HG03571 (cell line): ENCODE data around the gene RBM26.

Experiments used
- ATAC-seq: cut with Tn5 transposase; IDR thresholded peaks from one replicate; pipeline ENCODE4 v1.9.1; 2021; ENCODE audit not compliant: unreplicated experiment

Gene RBM26, protein sequence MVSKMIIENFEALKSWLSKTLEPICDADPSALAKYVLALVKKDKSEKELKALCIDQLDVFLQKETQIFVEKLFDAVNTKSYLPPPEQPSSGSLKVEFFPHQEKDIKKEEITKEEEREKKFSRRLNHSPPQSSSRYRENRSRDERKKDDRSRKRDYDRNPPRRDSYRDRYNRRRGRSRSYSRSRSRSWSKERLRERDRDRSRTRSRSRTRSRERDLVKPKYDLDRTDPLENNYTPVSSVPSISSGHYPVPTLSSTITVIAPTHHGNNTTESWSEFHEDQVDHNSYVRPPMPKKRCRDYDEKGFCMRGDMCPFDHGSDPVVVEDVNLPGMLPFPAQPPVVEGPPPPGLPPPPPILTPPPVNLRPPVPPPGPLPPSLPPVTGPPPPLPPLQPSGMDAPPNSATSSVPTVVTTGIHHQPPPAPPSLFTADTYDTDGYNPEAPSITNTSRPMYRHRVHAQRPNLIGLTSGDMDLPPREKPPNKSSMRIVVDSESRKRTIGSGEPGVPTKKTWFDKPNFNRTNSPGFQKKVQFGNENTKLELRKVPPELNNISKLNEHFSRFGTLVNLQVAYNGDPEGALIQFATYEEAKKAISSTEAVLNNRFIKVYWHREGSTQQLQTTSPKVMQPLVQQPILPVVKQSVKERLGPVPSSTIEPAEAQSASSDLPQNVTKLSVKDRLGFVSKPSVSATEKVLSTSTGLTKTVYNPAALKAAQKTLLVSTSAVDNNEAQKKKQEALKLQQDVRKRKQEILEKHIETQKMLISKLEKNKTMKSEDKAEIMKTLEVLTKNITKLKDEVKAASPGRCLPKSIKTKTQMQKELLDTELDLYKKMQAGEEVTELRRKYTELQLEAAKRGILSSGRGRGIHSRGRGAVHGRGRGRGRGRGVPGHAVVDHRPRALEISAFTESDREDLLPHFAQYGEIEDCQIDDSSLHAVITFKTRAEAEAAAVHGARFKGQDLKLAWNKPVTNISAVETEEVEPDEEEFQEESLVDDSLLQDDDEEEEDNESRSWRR

DNA sequence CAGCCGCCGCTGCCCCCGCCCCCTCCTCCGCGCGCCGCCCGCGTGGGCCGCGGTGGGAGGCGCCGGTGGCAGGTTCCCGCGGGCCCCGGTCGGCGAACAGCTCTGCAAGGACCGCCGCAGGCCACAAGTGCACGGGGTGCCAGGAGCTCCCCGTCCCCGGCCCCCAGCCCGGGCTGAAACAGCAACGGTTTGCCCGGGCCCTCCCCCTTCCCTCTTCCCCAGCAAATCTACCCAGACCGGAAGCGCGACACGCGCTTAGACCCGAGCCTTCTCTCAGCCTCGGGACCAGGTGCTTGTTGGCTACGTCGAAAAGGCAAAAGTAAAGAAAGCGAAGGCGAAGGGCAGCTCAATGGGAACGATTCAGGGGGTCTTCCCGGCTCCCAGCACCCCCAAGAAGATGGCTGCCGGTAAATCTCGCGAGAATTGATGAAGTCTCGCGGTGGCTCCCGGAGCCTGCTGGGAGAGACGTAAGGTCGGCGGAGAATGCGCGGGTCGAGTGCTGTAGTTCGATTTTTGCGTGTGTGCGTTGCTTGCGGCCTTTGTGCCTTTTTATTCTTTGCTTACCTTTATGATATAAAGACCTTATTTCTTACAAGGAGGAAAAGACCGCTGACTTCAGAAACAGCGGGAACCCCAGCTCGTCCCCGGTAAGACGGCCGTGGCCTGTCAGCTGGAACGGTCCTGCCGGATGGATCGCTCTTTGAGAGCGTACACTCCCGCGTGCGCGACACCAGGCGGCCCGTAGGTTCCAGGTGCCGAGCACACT, at the start of gene RBM26:
TSS of gene RBM26 (minus strand) at position 425 of the 766 bp plus-strand sequence. CDS start 481 bp downstream, outside the sequence.
- ATAC-seq = peak; percentile 80

DNA sequence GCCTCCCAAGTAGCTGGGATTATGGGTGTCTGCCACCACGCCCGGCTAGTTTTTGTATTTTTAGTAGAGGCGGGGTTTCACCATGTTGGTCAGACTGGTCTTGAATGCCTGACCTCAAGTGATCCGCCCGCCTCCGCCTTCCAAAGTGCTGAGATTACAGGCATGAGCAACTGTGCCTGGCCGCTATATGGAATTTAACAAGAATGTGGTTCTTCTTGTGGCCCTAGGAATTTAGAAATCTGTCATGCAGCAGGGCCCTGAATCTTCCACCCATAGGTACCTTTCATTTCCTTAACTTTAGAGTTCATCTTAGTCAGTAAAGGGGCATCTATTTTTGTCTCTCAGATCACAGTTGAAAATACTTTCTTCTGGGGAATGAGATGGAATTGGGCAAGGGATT, 49.3 kb upstream of the RBM26 start:
- no peak for ATAC-seq

DNA sequence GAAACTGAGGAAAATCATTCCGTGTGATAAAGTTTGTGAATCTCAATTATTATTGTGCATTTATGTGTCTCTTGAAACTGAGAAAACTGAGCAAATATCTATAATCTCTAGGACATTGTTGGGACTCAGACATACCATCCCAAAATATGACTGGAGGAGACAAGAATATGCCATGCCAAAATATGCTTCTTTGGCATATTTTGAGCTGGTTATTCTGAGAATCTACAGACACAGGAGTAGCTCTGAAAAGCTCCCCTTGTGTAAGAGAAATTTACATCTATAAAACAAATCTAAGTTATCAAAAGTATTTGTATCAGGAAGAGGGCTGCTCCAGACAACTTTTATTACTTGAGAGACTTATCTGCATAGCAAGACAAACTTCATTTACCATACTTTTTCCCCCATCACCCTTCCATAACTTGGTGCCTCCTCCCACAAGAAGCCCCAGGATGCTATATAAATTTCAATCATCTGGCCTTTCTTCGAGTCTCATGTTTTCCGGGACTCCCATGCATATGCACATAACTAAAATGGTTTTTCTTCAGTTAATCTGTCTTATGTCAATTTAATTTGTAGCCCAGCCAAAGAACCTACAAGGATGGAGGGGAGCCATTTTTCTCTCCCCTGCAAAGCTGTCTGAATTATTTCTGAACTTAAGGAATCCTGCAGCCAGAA, 46.3 kb upstream of the RBM26 start:
- ATAC-seq = no peak

DNA sequence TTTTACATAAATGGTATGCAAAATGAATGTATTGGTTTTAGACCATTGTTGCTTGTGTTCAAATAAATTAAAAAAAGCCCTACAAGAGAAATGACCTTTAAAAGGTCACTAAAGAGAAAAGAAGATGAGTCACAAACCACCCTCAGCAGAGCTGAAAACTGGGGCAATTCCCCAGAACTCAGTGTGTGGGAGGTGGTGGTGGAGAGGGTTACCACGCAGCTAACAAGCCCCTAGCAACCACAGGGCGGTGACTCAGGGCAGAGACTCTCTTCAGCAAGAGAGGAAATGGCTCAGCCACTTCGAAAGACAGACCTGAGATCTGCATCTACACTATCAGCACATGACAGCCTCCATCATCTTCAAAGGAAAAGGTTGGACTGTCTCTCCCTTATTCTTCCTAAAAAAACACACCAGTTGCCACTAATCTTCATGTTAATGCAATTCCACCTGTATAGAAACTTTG, 45.5 kb upstream of the RBM26 start:
- ATAC-seq = peak; percentile 96

DNA sequence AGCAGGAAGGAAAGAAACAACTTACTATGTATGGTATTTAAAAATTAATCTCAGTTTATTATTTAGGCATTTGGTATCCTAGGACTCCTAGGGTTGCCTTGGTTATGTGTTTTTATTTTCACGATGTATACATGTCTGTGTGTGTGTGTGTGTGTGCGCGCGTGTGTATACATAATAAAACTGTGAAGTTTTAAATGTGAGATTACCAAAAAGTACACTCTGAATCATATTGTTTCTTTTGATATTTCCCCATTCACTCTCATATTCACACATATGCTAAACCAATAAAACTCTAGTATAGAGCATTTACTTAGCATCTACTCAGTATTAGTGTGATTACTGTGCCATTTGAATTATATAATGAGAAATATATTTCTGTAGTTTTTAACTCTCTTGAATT, 44.1 kb upstream of the RBM26 start:
- ATAC-seq = no peak

DNA sequence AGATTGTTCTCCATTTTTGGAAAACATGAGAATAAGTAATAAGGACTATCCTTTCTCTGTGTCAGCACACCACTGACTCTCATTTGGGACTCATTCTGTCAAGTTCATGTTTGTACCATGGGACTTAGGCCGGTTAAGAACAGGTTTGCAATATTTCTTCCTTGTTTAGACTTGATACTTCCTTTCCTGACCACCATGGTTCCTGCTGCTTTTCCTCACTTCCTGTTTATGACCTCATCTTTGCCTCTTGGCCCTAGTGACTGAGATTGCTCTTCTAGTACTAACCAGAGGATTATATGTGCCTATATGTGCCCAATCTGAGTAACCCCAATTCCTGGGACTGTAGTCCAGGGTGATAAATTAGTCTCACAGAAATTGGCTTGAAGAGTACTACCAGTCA, 42.4 kb upstream of the RBM26 start:
- ATAC-seq = no peak

DNA sequence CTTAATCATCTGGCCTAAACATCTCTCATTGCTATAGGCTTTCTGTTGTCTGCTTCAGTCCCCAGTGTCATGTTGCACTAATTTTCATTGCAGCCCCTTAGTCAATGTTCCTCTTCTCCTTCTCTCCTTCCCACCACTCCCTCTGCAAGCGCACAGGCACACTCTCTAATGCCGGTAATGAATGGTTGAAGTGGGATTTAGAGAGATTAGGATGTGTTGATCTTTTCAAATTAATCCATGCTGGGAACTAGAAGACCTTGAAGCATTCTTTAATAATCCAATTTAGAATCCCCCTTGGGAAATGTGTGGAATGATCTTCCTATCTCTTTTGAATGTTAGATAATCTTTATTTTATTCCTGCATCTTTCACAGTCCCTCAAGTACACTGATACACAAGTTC, 41.7 kb upstream of the RBM26 start:
- no peak for ATAC-seq

DNA sequence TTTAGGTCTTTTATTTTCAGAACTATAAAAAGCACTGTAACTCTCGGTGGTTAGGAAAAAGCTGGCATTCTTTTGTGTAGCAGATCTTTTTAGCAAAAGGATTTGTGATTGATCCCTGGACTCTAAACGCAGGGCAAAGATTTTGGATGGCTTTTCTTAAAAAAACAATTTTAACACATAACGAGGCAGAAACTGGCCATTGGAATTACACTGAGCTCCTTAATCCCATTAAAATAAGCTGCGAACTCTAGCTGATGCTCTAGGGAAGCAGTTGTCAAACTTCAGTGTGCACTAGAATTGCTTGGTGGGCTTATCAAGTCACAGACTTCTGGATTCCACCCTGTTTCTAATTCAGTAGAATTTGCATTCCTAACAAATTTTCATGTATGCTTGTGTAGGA, 41.1 kb upstream of the RBM26 start:
- no peak for ATAC-seq

DNA sequence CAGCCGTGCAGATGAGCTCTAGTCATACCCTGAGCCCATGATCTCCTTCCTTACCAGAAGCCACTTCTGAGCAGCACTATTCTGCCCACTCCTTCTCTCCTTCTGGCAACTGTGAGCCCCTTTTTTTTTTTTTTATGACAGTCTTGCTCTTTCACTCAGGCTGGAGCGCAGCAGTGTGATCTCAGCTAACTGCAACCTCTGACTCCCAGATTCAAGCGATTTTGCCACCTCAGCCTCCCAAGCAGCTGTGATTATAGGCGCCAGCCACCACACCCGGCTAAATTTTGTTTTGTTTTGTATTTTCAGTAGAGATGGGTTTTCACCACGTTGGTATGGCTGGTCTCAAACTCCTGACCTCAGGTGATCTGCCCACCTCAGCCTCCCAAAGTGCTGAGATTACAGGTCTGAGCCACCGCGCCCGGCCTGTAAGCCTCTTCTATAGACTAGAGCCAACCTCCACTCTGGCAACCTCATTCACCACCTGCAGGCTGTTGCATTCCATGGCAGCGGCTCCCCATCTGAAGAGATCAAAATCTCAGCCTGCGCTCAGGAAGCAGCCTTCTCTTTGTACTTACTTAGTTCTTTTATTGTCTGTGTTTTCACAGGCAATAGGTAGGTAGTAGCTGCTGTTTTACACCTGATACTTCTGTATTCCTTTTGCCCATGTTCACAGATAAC, 40.1 kb upstream of the RBM26 start:
- ATAC-seq = no peak

DNA sequence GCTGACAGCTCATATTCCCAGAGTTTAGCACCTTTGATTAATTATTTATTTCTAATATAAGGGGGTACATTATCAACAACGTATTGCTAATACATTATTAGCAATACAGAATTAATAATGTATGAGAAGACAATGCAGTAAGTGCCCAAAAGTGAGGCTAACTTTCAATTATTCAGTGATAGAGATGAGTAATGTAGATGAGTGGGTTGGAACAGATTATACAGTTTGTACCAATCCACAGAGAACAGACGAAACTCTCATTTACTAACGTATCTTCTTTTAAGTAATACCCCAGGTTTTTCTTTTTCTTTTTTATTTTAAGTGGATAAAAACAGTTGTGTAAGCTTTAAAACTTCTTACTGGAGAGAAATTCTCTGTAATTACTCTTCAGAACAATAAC, 36.7 kb upstream of the RBM26 start:
- ATAC-seq = no peak

DNA sequence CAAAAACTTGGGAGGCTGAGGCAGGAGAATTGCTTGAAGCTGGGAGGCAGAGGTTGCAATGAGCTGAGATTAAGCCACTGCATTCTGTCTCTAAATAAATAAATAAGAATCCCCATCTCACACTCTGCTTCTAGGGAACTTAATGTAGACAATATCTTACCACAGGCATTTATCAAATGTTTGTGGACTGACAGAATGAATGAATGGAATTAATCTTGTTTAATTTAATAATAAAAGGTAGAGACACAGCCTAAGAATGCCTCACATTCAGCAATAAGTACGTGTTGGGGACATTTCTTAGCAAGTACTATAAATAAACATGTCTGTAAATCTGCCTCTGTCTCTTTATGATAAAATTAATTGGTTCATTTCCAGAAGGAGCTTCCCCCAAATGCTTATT, 36.2 kb upstream of the RBM26 start:
- no peak for ATAC-seq

DNA sequence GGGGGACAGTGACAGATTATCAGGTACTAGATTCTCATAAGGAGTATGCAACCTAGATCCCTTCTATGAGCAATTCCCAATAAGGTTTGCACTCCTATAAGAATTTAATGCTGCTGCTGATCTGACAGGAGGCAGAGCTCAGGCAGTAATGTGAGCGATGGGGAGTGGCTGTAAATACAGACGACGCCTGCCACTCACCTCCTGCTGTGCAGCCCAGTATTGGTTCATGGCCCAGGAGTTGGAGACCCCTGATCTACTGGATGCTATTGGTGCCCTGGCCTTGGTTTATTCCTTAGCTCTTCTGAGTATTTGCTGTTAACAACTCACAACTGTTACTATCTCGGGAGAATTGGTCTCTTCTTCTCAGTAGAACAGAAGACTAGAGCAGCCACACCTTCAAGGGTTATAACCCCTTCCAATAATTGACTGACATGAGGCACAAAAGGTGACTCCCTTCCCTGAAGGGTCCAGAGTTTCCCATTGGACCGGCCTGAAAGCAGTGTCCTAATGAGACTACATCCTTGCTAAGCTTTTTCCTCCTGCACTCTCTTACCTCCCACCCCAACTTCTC, 35.0 kb upstream of the RBM26 start:
- ATAC-seq = no peak

DNA sequence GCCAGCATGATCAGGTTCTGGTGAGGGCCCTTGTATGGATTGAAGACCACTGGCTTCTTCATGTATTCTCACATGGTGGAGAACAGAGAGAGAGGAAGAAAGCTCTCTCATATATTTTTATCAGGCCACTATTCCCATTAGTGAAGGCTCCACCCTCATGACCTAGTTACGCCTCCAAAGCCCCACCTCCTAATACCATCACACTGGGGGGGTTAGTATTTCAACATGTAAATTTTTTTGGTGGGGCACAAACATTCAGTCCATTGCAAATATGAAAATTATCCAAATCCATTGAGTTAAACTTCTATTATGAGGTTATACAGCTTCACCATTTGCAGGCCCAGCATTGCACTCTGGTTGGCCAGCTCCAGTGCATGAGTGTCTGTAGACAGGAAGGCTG, 33.2 kb upstream of the RBM26 start:
- ATAC-seq = no peak

DNA sequence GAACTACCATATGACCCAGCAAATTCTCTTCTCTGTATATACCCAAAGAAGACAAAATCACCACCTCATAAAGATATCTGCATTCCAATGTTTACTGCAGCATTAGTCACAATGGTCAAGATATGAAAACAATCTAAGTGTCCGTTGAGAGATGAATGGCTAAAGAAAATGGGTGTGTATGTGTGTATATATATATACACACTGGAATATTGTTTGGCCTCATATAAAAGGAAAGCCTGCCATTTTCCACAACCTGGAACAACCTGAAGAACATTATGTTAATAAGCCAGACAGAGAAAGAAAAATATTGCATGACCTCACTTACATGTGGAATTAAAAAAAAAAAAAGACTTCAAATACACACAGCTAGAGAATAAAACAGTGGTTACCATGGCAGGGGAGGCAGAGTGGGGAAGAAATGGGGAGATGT, 29.5 kb upstream of the RBM26 start:
- no peak for ATAC-seq

DNA sequence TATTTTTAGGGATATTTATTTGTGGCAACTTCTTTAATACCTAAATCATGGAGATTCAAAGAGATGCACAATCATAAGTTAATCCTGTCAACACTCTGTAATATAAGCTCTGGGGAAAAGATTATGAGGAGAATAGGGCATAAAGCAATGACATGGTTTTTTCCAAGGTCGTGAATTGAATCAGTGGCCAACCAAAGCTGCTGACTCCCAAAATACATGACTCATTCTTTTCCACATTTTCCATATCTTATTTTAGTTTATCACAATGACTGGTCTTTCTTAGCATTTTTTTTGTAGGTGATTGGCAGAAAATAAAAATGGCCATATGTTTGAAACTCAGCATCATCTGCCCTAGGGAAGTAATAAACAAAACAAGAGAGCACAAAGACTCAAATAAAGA, 28.5 kb upstream of the RBM26 start:
- ATAC-seq = no peak

DNA sequence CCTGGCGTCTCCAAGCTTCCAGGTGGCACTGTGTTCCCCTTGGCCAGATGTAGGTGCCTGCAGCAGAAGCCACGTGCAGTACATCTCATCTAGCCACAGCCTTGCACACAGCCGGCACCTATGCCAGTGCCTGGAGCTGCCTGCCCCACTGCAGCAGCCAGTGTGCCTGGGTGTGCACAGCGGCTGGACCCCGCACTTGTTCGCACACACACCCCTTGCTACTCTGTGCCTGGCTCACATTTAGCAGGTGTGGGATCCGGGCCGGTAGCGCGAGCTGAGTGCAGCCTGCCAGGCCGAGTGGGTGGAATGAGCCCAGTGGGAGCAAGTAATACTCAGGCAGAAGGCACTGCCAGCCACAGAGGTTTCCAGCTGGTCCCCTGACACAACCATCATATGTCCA, 26.9 kb upstream of the RBM26 start:
- ATAC-seq = no peak

DNA sequence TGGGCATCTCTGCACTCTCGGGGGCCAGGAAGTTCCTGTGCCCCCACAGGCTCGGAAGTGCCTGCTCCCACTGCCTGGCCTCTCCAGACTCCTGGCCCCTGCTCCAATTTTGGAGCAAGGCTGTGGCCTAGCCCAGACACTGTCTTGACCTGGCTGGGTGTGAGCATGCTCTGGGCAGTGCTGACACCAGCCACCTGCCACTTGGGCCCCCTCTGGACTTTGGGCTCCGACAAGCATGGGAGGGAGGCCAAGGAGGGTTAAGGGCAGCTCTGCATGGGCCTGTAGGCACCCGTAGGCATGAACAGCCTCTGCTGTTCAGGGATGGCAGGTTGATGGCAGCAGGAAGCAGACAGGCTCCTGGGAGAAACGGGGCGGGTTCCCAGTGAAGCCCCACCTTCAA, 26.0 kb upstream of the RBM26 start:
- ATAC-seq = no peak

DNA sequence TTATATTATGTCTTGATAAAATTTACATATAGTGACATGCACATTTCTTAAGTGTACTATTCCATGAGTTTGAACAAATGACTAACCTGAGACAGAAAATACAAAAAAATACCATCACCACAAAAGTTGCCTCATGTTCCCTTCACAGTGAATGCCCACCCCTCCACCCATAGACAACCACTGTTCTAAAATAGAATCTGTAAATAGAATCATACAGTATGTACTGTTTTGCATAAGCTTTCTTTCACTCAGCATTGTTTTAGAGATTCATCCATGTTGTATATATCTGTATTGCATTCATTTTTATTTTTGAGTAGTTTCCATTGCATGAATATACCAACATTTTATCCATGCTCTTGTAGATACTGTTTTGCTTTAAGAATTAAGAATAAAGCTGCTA, 23.3 kb upstream of the RBM26 start:
- no peak for ATAC-seq

DNA sequence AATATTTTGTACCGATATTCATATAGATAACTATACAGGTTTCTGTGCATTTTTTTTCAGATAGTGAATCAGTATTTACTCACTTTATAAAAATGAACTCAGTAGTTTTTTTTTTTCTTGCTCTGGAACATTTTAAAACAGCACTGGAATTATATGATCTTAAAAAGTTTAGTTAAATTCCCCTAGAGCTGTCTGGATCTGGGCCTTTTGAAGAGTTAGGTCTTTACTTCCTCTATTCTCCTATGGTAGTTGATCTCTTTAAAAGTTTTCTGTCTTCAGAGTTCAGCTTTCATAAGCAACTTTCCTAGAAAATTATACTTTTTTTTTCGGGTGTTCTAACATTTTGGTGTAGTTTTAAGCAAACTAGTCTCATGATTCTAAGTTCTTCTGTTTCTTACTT, 21.8 kb upstream of the RBM26 start:
- no peak for ATAC-seq

DNA sequence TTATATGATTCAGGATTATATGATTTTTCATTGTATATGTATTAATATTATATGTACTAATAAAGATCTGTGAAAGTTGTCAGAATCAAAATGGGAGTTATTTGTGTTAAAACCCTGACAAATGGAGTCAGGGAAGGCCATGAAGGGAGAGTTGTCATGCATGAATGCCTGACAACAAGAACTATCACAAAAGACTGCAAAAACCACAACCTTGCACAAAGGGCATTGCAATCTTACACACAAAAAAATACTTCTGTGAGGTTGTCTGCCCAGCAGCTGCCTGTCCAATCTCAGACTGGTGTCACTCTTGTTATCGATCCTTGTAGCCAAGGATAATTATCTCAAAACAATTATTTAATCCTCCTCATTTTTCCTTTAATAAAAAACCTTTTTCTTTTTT, 21.2 kb upstream of the RBM26 start:
- ATAC-seq = no peak
